Colonic mucosa (tissue), 4 donors: ENCODE data around the gene HOXB6. TPM values are rescaled to one million over a fixed set of nuclear protein-coding genes. Genes with fewer than 3 reads are reported as not detected.

ENCODE experiments used
- DNase-seq: peaks from one replicate; pipeline ENCODE4 v3.0.0-alpha.2; 2020
- H3K27ac ChIP-seq: fragments of 200-600 bp; one replicate; pipeline ENCODE4 v1.8.0; 2021
- H3K27me3 ChIP-seq: fragments of 200-600 bp; one replicate; pipeline ENCODE4 v1.8.0; 2021
- H3K36me3 ChIP-seq: fragments of 200-600 bp; one replicate; pipeline ENCODE4 v1.8.0; 2021
- H3K4me1 ChIP-seq: fragments of 200-600 bp; one replicate; pipeline ENCODE4 v1.8.0; 2021; ENCODE audit warnings: mild to moderate bottlenecking
- H3K4me3 ChIP-seq: fragments of 200-600 bp; one replicate; pipeline ENCODE4 v1.8.0; 2021
- H3K9ac ChIP-seq, 2 donors: one replicate each; pipeline ENCODE4 v1.7.0; 2013; ENCODE audit warnings: control low read depth in 2 of 2, low read depth in 2 of 2, low read length in 2 of 2
- H3K9me3 ChIP-seq: fragments of 200-600 bp; one replicate; pipeline ENCODE4 v1.8.0; 2021
- CTCF ChIP-seq: fragments of 200-600 bp; IDR thresholded peaks from one replicate; pipeline ENCODE4 v1.8.0; 2022; ENCODE audit warnings: antibody characterized with exemption, mild to moderate bottlenecking
- intact Hi-C: fragments of 100-400 bp; cut with DNase I; formaldehyde crosslinking; loops from one replicate; pipeline ENCODE4 v1.14.1; 2022
- total RNA-seq, 2 donors: library from RNA; stranded (reverse); fragmentation: NEBNext Ultra II Directional in 1 of 2; extraction: Animal tissue kit (Norgen Biotek cat#: 25700) in 1 of 2; gene quantifications; one replicate each; pipeline ENCODE4 v1.2.1, GENCODE V29; 2021
- donor health status: healthy.
- donor health status: DM: no; HTN: no; CAD: no.
- donor health status: DM: no; HTN: no; CAD: no.

Gene HOXB6
- total RNA-seq, 2 donors from 2014 or later: 30.0 to 71.0 TPM

DNA sequence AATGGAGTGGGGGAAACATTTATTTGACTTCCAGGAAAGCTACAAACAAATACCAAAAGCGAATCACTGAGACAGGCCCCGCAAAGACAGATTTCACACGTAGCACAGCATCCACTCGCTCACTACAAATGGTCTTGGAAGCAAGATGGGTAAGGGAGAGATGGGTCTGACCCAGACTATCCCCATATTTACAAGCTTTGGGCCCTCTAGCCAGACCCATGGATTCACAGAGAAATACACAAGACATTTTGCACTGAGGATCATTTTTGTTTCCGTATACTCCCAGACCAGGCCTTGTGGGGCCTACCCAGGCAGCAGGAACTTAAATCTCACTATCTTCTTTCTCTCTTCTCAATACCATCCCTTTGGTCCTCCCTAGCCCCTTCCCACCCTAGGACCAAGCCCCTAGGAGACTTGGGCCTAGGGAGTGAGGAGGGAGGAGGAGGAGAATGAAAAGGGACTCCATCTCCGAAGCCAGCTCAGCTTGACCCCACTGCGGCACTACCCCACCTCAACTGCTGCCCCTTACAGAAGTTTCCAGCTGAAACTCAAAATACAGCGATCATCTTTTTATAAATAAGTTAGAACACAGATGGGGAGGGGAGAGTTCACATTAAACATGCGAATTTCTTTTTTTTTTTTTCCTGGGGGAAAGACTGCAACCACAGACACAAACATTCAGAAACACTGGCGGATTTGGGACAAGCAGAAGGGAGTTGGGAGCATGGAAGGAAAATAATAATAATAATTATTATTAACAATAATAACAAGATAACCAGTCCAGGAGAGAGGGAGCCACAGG lies 13.3 kb downstream of the HOXB6 start:
- Histone ChIP-seq H3K27me3 (no peaks in the 10 kb centered on the region), H3K4me3 (peak overlapping the region; percentile 27)
- TF ChIP-seq CTCF: no peak

GRCh38 chr17:48590607-48591161 lies 14.1 kb downstream of the HOXB6 start:
- Histone ChIP-seq H3K27ac (peak overlapping the region; percentile 88), H3K4me1 (peaks cover 4% of the 10 kb centered on the region), H3K4me3 (peak overlapping the region; percentile 5), H3K9me3 (no peaks in the 10 kb centered on the region), H3K27me3 (no peaks in the 10 kb centered on the region), H3K36me3 (peaks cover 8% of the 10 kb centered on the region), H3K9ac (peak overlapping the region; percentile 67 to 80)
- no peak for DNase-seq
- no peak for TF ChIP-seq CTCF
- intact Hi-C loops: no loop called here

More for the DNA sequence above, 13.3 kb downstream of the HOXB6 start:
- Histone ChIP-seq H3K9me3 (no peaks in the 10 kb centered on the region), H3K36me3 (peaks cover 8% of the 10 kb centered on the region), H3K4me1 (peaks cover under 1% of the 10 kb centered on the region), H3K9ac (peak overlapping the region; percentile 67 to 80), H3K27ac (peak overlapping the region; percentile 88)
- DNase-seq: no peak
- intact Hi-C loops: no loop called here

DNA sequence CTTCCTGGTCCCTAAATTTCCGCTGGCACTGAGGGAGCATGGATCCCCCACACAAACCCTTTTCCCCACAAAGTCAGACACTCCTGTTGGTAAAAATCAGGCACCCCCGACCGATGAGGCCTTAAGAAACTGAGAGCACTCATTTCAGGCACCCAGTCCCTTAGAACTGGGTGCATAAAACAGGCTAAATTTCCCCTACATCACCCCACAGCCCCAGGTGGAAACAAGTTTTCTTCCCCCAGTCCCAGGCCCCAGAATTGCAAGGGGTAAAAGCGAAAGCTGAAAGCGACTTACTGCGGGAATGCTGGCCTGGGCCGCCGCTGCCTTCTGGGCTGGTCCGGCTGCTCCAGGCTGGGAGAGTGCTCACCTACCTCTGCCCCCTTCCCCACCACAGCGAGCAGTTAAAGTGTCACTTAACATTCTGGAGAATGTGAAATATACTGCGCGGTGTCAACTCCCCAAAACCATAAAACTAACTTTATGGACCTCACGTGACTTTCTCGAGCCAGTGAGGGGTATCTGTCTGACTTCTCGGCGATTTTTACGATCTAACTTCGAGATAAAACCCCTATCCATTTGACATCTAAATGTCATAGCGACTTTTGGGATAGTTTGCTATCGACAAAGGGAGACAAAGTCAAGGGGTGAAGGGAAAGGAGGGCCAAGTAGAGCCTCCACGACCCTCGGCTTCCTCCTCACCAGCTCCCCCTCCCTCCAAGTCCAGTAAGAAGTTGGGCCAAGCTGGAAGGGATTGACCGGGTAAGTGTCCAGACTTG lies 14.8 kb downstream of the HOXB6 start, which contains the start of gene HOXB3:
Gene HOXB3, minus strand, starts transcription at position 411 of the 776 bp plus-strand sequence. CDS start 37,767 bp downstream, outside the sequence.
- no peak for TF ChIP-seq CTCF
- intact Hi-C loops: no loop called here
- Histone ChIP-seq H3K27ac (peak within 1 kb of the TSS; percentile 88), H3K4me1 (peaks cover 7% of the 10 kb centered on the region), H3K9ac (peak within 1 kb of the TSS; percentile 67 to 80), H3K4me3 (peak within 1 kb of the TSS; percentile 5), H3K9me3 (no peaks in the 10 kb centered on the region), H3K27me3 (no peaks in the 10 kb centered on the region), H3K36me3 (peaks cover 4% of the 10 kb centered on the region)
- DNase-seq: no peak

GRCh38 chr17:48589060-48589830 lies 15.5 kb downstream of the HOXB6 start:
- intact Hi-C loops: no loop called here
- peak overlapping the region; percentile 88 for H3K27ac ChIP-seq

More at GRCh38 chr17:48589060-48589830, 15.5 kb downstream of the HOXB6 start:
- no peak for DNase-seq
- H3K36me3 ChIP-seq: no peaks in the 10 kb centered on the region
- H3K9me3 ChIP-seq: no peaks in the 10 kb centered on the region
- H3K9ac ChIP-seq: peak overlapping the region; percentile 62 to 76
- H3K4me1 ChIP-seq: peaks cover 9% of the 10 kb centered on the region
- TF ChIP-seq CTCF: no peak
- H3K4me3 ChIP-seq: peak overlapping the region; percentile 5
- no peaks in the 10 kb centered on the region for H3K27me3 ChIP-seq
